ENCODE results near the gene SNX24.

The SNX24 gene
- total RNA-seq: 3.7 to 5.9 (median 5.2) reads per million in 3 donors

DNA sequence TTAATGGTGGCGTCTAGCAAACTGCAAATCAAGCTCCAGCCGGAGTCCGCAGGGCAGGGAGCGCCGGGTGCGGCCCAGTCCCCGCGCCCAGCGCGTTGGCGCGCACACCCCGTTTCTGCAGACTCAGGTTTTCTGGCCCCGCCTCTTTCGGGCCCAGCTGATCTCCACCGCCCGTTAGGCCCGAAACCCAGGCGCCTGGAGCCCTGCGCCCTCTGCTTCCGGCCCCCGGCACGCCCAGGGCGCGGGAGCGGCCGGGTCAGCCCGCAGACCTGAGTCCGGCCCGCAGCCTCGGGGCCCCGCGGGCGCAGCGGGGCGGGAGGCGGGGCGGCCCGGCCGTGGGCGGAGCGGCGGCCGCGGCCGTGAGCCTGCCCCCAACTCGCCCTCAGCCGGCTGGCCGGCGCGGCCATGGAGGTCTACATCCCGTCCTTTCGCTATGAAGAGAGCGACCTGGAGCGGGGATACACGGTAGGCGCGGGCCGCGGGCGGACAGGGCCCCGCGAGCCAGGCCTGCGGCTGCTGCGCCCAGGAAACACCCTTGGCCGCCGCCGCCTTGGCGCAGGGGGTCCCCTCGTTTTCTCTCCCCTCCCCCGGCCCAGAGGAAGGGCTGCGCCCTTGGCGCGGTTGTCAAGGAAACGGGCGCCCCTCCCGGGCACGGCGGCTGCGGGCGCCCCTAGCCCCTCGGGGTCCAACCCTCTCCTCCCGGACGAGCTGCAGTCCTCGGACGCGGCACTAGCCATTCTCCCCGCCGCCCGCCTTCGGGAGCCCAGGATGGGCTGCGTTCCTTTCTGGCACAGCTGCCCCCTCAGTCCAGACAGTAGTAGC lies at the start of gene SNX24:
Gene SNX24, plus strand, starts transcription at position 385 of the 822 bp plus-strand sequence. Its CDS starts 21 bp downstream, at position 406.
- Histone ChIP-seq H3K4me3 (ENCODE audit: insufficient read depth, low read depth, low read length, poor library complexity, severe bottlenecking) (peak within 1 kb of the TSS; percentile 56), H3K36me3 (ENCODE audit: control insufficient read depth, insufficient read depth, low read length) (no peaks in the 10 kb centered on the region), H3K4me1 (ENCODE audit: control insufficient read depth, insufficient read depth, low read length, poor library complexity, severe bottlenecking) (peaks cover 15% of the 10 kb centered on the region), H3K27me3 (replicated peaks; ENCODE audit: control insufficient read depth, insufficient read depth, low read length, poor library complexity, severe bottlenecking) (no peaks in the 10 kb centered on the region), H3K27ac (ENCODE audit: insufficient read depth, low read length, poor library complexity, severe bottlenecking) (peak within 1 kb of the TSS; percentile 73), H3K9me3 (ENCODE audit: control insufficient read depth, low read length) (no peaks in the 10 kb centered on the region)
- DNase-seq: peak; percentile 59 to 67 (median 59)

DNA sequence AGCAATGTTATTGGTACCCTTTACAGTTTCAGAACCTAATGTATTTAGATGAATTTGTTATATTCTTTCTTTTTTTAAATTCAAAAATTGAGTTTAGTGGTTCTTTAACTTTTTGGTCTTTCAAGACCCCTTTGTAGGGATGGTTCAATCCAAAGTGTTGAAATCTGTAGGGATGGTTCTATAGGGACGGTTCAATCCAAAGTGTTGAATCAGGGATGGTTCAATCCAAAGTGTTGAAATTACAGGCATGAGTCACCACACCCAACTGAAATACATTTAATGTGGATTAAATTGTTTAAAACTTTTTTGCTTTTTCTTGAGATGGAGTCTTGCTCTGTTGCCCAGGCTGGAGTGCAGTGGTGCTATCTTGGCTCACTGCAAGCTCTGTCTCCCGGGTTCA lies 39.9 kb upstream of the SNX24 start:
- H3K36me3 ChIP-seq (ENCODE audit: control insufficient read depth, insufficient read depth, low read length): peaks cover 53% of the 10 kb centered on the region
- H3K27me3 ChIP-seq (replicated peaks; ENCODE audit: control insufficient read depth, insufficient read depth, low read length, poor library complexity, severe bottlenecking): no peaks in the 10 kb centered on the region
- H3K4me3 ChIP-seq (ENCODE audit: insufficient read depth, low read depth, low read length, poor library complexity, severe bottlenecking): no peak overlapping the region
- no peak for DNase-seq
- H3K27ac ChIP-seq (ENCODE audit: insufficient read depth, low read length, poor library complexity, severe bottlenecking): no peak overlapping the region
- no peaks in the 10 kb centered on the region for H3K4me1 ChIP-seq (ENCODE audit: control insufficient read depth, insufficient read depth, low read length, poor library complexity, severe bottlenecking)
- no peaks in the 10 kb centered on the region for H3K9me3 ChIP-seq (ENCODE audit: control insufficient read depth, low read length)

DNA sequence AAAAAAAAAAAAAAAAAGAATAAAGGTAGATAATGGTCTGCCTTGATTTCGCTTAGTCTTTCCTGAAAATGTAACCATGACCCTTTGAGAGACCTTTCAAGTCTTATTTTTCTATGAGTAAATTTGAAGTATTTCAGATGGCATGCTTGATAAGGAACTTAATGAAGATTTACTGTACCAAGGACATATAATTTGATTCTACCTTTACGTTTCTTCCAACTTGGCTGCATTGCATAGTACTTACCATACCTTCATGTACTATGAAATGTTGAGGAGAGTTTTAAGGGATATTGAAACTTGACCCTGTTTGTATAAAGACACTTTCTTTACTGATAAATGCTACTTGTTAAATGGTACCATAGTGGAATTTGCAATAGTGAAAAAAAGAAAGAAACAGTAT lies 35.0 kb upstream of the SNX24 start:
- peaks cover 27% of the 10 kb centered on the region for H3K36me3 ChIP-seq (ENCODE audit: control insufficient read depth, insufficient read depth, low read length)
- H3K27me3 ChIP-seq (replicated peaks; ENCODE audit: control insufficient read depth, insufficient read depth, low read length, poor library complexity, severe bottlenecking): no peaks in the 10 kb centered on the region
- DNase-seq: no peak
- no peak overlapping the region for H3K27ac ChIP-seq (ENCODE audit: insufficient read depth, low read length, poor library complexity, severe bottlenecking)
- H3K4me3 ChIP-seq (ENCODE audit: insufficient read depth, low read depth, low read length, poor library complexity, severe bottlenecking): no peak overlapping the region
- no peaks in the 10 kb centered on the region for H3K4me1 ChIP-seq (ENCODE audit: control insufficient read depth, insufficient read depth, low read length, poor library complexity, severe bottlenecking)
- no peaks in the 10 kb centered on the region for H3K9me3 ChIP-seq (ENCODE audit: control insufficient read depth, low read length)

- no peaks in the 10 kb centered on the region for H3K4me1 ChIP-seq (ENCODE audit: control insufficient read depth, insufficient read depth, low read length, poor library complexity, severe bottlenecking)
- H3K4me3 ChIP-seq (ENCODE audit: insufficient read depth, low read depth, low read length, poor library complexity, severe bottlenecking): no peak overlapping the region
- H3K27ac ChIP-seq (ENCODE audit: insufficient read depth, low read length, poor library complexity, severe bottlenecking): no peak overlapping the region
- no peaks in the 10 kb centered on the region for H3K27me3 ChIP-seq (replicated peaks; ENCODE audit: control insufficient read depth, insufficient read depth, low read length, poor library complexity, severe bottlenecking)
- no peaks in the 10 kb centered on the region for H3K9me3 ChIP-seq (ENCODE audit: control insufficient read depth, low read length)
- peaks cover 20% of the 10 kb centered on the region for H3K36me3 ChIP-seq (ENCODE audit: control insufficient read depth, insufficient read depth, low read length)
- no peak for DNase-seq
Measured at GRCh38 chr5:122815218-122815767, 30.1 kb upstream of the SNX24 start.

- Histone ChIP-seq H3K9me3 (ENCODE audit: control insufficient read depth, low read length) (no peaks in the 10 kb centered on the region), H3K4me1 (ENCODE audit: control insufficient read depth, insufficient read depth, low read length, poor library complexity, severe bottlenecking) (no peaks in the 10 kb centered on the region), H3K27ac (ENCODE audit: insufficient read depth, low read length, poor library complexity, severe bottlenecking) (no peak overlapping the region), H3K27me3 (replicated peaks; ENCODE audit: control insufficient read depth, insufficient read depth, low read length, poor library complexity, severe bottlenecking) (no peaks in the 10 kb centered on the region), H3K4me3 (ENCODE audit: insufficient read depth, low read depth, low read length, poor library complexity, severe bottlenecking) (no peak overlapping the region), H3K36me3 (ENCODE audit: control insufficient read depth, insufficient read depth, low read length) (peaks cover 25% of the 10 kb centered on the region)
- no peak for DNase-seq
Measured at GRCh38 chr5:122816756-122817155, 28.7 kb upstream of the SNX24 start.

- no peak for DNase-seq
- H3K4me3 ChIP-seq (ENCODE audit: insufficient read depth, low read depth, low read length, poor library complexity, severe bottlenecking): no peak overlapping the region
- H3K4me1 ChIP-seq (ENCODE audit: control insufficient read depth, insufficient read depth, low read length, poor library complexity, severe bottlenecking): no peaks in the 10 kb centered on the region
- no peaks in the 10 kb centered on the region for H3K27me3 ChIP-seq (replicated peaks; ENCODE audit: control insufficient read depth, insufficient read depth, low read length, poor library complexity, severe bottlenecking)
- no peaks in the 10 kb centered on the region for H3K9me3 ChIP-seq (ENCODE audit: control insufficient read depth, low read length)
- no peak overlapping the region for H3K27ac ChIP-seq (ENCODE audit: insufficient read depth, low read length, poor library complexity, severe bottlenecking)
- peaks cover 17% of the 10 kb centered on the region for H3K36me3 ChIP-seq (ENCODE audit: control insufficient read depth, insufficient read depth, low read length)
Measured at GRCh38 chr5:122831984-122832383, 13.4 kb upstream of the SNX24 start.

DNA sequence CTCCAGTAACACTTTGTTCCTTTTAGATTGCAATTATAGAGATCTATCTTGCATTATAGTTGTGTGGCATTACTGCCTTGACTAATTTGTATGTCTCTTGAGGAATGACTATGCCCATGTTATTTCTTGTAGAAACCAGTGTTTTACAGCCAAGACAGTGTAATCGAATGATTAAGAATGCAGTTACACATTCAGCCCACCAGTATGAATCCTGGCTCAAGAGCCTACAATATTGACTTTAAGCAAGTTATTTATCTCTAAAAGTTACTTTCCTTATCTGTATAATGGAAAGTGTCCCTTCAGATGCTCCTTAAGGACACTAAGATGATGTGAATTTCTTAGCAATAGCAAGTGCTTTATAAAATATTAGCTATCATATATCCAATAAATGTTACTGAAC lies 9.7 kb upstream of the SNX24 start:
- Histone ChIP-seq H3K27me3 (replicated peaks; ENCODE audit: control insufficient read depth, insufficient read depth, low read length, poor library complexity, severe bottlenecking) (no peaks in the 10 kb centered on the region), H3K36me3 (ENCODE audit: control insufficient read depth, insufficient read depth, low read length) (no peaks in the 10 kb centered on the region), H3K4me3 (ENCODE audit: insufficient read depth, low read depth, low read length, poor library complexity, severe bottlenecking) (no peak overlapping the region), H3K9me3 (ENCODE audit: control insufficient read depth, low read length) (no peaks in the 10 kb centered on the region), H3K4me1 (ENCODE audit: control insufficient read depth, insufficient read depth, low read length, poor library complexity, severe bottlenecking) (no peaks in the 10 kb centered on the region), H3K27ac (ENCODE audit: insufficient read depth, low read length, poor library complexity, severe bottlenecking) (no peak overlapping the region)
- DNase-seq: no peak

- Histone ChIP-seq H3K4me3 (ENCODE audit: insufficient read depth, low read depth, low read length, poor library complexity, severe bottlenecking) (no peak overlapping the region), H3K9me3 (ENCODE audit: control insufficient read depth, low read length) (no peaks in the 10 kb centered on the region), H3K4me1 (ENCODE audit: control insufficient read depth, insufficient read depth, low read length, poor library complexity, severe bottlenecking) (no peaks in the 10 kb centered on the region), H3K36me3 (ENCODE audit: control insufficient read depth, insufficient read depth, low read length) (no peaks in the 10 kb centered on the region), H3K27me3 (replicated peaks; ENCODE audit: control insufficient read depth, insufficient read depth, low read length, poor library complexity, severe bottlenecking) (no peaks in the 10 kb centered on the region), H3K27ac (ENCODE audit: insufficient read depth, low read length, poor library complexity, severe bottlenecking) (no peak overlapping the region)
- no peak for DNase-seq
Measured at GRCh38 chr5:122836947-122837346, 8.5 kb upstream of the SNX24 start.

- Histone ChIP-seq H3K9me3 (ENCODE audit: control insufficient read depth, low read length) (no peaks in the 10 kb centered on the region), H3K36me3 (ENCODE audit: control insufficient read depth, insufficient read depth, low read length) (no peaks in the 10 kb centered on the region), H3K27ac (ENCODE audit: insufficient read depth, low read length, poor library complexity, severe bottlenecking) (no peak overlapping the region), H3K4me3 (ENCODE audit: insufficient read depth, low read depth, low read length, poor library complexity, severe bottlenecking) (no peak overlapping the region), H3K27me3 (replicated peaks; ENCODE audit: control insufficient read depth, insufficient read depth, low read length, poor library complexity, severe bottlenecking) (no peaks in the 10 kb centered on the region), H3K4me1 (ENCODE audit: control insufficient read depth, insufficient read depth, low read length, poor library complexity, severe bottlenecking) (peaks cover 8% of the 10 kb centered on the region)
- DNase-seq: no peak
Measured at GRCh38 chr5:122839731-122840130, 5.7 kb upstream of the SNX24 start.

DNA sequence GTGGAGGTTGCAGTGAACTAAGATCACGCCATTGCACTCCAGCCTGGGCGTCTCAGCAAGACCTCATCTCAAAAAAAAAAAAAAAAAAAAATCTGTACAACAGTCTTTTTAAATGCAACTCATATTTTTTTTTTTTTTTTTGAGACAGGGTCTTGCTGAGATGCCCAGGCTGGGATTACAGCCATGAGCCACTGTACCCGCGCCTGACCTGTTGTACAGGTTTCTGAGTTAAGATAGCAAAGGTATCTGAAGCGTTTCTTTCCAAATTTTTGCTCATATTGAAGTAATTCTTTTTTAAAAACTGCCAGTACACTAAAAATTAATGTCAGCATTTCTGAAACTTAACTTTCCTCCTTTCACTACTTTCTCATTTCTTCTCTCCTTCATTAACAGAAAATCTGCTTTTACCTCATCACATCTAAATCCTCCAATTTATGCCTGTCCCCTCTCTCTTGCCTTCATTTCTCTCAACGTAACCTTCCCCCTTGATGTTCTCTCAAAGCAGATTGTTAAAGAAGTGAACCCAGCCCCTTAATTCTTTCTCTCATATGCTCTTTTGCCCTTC lies 3.3 kb upstream of the SNX24 start:
- Histone ChIP-seq H3K4me3 (ENCODE audit: insufficient read depth, low read depth, low read length, poor library complexity, severe bottlenecking) (no peak overlapping the region), H3K27me3 (replicated peaks; ENCODE audit: control insufficient read depth, insufficient read depth, low read length, poor library complexity, severe bottlenecking) (no peaks in the 10 kb centered on the region), H3K4me1 (ENCODE audit: control insufficient read depth, insufficient read depth, low read length, poor library complexity, severe bottlenecking) (peaks cover 15% of the 10 kb centered on the region), H3K9me3 (ENCODE audit: control insufficient read depth, low read length) (no peaks in the 10 kb centered on the region), H3K36me3 (ENCODE audit: control insufficient read depth, insufficient read depth, low read length) (no peaks in the 10 kb centered on the region), H3K27ac (ENCODE audit: insufficient read depth, low read length, poor library complexity, severe bottlenecking) (no peak overlapping the region)
- no peak for DNase-seq

All from effector memory CD4-positive, alpha-beta T cell (primary cell).